ENCODE results near the gene TCF4. TPM values are rescaled to one million over a fixed set of nuclear protein-coding genes. Genes with fewer than 3 reads are reported as not detected.
A peak's percentile ranks its signal among the peaks of the same experiment; 100 is the strongest.

Gene TCF4
- polyA plus RNA-seq, 1 of the 3 experiments (the other 2 are of a cell fraction), result 39.1 TPM

DNA sequence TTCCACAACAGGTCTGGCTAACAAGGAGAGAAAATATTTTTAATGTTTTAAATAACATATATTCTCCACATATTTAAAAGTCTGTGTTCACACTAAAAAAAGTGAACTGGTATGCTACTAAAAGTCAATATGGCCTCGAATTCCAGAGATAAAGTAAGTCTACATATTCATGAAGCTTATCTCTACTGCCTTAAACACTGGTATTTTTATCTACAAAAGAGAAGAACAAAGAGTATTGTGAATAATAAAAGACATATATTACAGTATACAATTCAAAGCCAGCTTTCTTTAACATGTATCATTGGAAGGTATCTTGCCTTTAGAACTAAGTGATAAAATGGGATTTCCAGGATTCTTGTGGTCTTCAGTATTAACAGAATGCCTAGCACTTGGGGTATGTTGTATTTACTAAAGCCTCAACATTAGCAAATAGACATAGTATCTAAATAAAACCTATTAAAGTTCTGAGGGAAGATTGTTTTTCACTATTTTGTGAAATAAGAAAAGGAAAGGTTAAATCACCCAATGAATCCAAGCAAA, 325.9 kb downstream of the TCF4 start:
- WGBS (ENCODE audit: low lambda C conversion rate), result 83% methylated on average over 1 of the region's 1 CpG
- Histone ChIP-seq H3K9me2 (no peaks in the 10 kb centered on the region), H3K27me3 (ENCODE audit: insufficient read depth) (no peaks in the 10 kb centered on the region), H2AFZ (ENCODE audit: low read depth) (no peak overlapping the region), H3K9ac (no peak overlapping the region), H3K27ac (ENCODE audit: low read depth in 2 of 2, low read length in 1 of 2) (peak overlapping the region in 1 of 2 experiments; percentile 58; a peak in 2 of 4 replicates), H3K4me1 (ENCODE audit: control insufficient read depth in 1 of 2, insufficient read depth in 2 of 2, low read depth in 1 of 2, low read length in 1 of 2) (peaks cover 24 to 29% of the 10 kb centered on the region in 2 experiments; a peak in 3 of 4 replicates), H3K36me3 (replicated peaks in 1 of 2; ENCODE audit: control insufficient read depth in 1 of 2, insufficient read depth in 2 of 2, low read length in 1 of 2) (peaks cover 69 to 90% of the 10 kb centered on the region in 2 experiments), H3K79me2 (ENCODE audit: insufficient read depth) (peaks cover 47% of the 10 kb centered on the region), H3F3A (replicated peaks; ENCODE audit: insufficient read depth) (peaks cover 35% of the 10 kb centered on the region), H3K9me3 (no peaks in the 10 kb centered on the region), H3K4me2 (no peak overlapping the region), H4K20me1 (ENCODE audit: insufficient read depth) (no peaks in the 10 kb centered on the region), H3K4me3 (ENCODE audit: low read depth in 2 of 2, low read length in 1 of 2) (no peak overlapping the region)
- POLR2A ChIA-PET, result no interaction called here
- no peak for TF ChIP-seq POLR2AphosphoS5 (IDR thresholded peaks at IDR 0.05; ENCODE audit: low read depth, low read length)
- no peak for TF ChIP-seq EP300 (IDR thresholded peaks at IDR 0.05; ENCODE audit: borderline replicate concordance in 1 of 2, low read depth in 1 of 2, low read length in 1 of 2)
- no peak for TF ChIP-seq JUND (IDR thresholded peaks at IDR 0.05)
- TF ChIP-seq RCOR1 (IDR thresholded peaks at IDR 0.05; ENCODE audit: low read length), result no peak
- TF ChIP-seq SMC3 (IDR thresholded peaks at IDR 0.05; ENCODE audit: low read depth, low read length), result no peak
- no peak for TF ChIP-seq GATA2 (CRISPR knock-in tag; IDR thresholded peaks at IDR 0.05)
- TF ChIP-seq MEF2A (IDR thresholded peaks at IDR 0.05; ENCODE audit: borderline replicate concordance, low read depth), result no peak
- TF ChIP-seq MAX (IDR thresholded peaks at IDR 0.05; ENCODE audit: low read depth), result no peak
- TF ChIP-seq FOXJ3 (CRISPR knock-in tag; IDR thresholded peaks at IDR 0.05), result no peak
- no peak for TF ChIP-seq CTCF (IDR thresholded peaks at IDR 0.05)
- no peak for TF ChIP-seq NRF1 (IDR thresholded peaks at IDR 0.05; ENCODE audit: low read depth, low read length)
- TF ChIP-seq ZBTB33 (IDR thresholded peaks at IDR 0.05; ENCODE audit: borderline replicate concordance, low read depth), result no peak
- TF ChIP-seq NFIC (IDR thresholded peaks at IDR 0.05; ENCODE audit: borderline replicate concordance), result no peak
- CTCF ChIA-PET, result interaction anchor here (2.3 to 2.8 kb wide), 2 partner anchors 12 to 27 kb away, joined by 9 read pairs; no protein-coding TSS in a partner anchor
- DNase-seq, result no peak

- H3K9ac ChIP-seq, result no peak overlapping the region
- peak overlapping the region in 1 of 2 experiments; percentile 58; a peak in 2 of 4 replicates for H3K27ac ChIP-seq (ENCODE audit: low read depth in 2 of 2, low read length in 1 of 2)
- WGBS (ENCODE audit: low lambda C conversion rate), result 93% methylated on average over 4 of the region's 4 CpGs
- H3K9me3 ChIP-seq, result no peaks in the 10 kb centered on the region
- CTCF ChIA-PET, result interaction anchor here (1.5 to 2.8 kb wide), 3 partner anchors 13 to 27 kb away, joined by 3 to 9 read pairs (median 9); no protein-coding TSS in a partner anchor
- H3K27me3 ChIP-seq (ENCODE audit: insufficient read depth), result no peaks in the 10 kb centered on the region
- peaks cover 64 to 90% of the 10 kb centered on the region in 2 experiments for H3K36me3 ChIP-seq (replicated peaks in 1 of 2; ENCODE audit: control insufficient read depth in 1 of 2, insufficient read depth in 2 of 2, low read length in 1 of 2)
- peaks cover 23 to 30% of the 10 kb centered on the region in 2 experiments; a peak in 3 of 4 replicates for H3K4me1 ChIP-seq (ENCODE audit: control insufficient read depth in 1 of 2, insufficient read depth in 2 of 2, low read depth in 1 of 2, low read length in 1 of 2)
- no peaks in the 10 kb centered on the region for H4K20me1 ChIP-seq (ENCODE audit: insufficient read depth)
- H3F3A ChIP-seq (replicated peaks; ENCODE audit: insufficient read depth), result peaks cover 43% of the 10 kb centered on the region
- H3K4me3 ChIP-seq (ENCODE audit: low read depth in 2 of 2, low read length in 1 of 2), result no peak overlapping the region
- peaks cover 40% of the 10 kb centered on the region for H3K79me2 ChIP-seq (ENCODE audit: insufficient read depth)
- POLR2A ChIA-PET, result interaction anchor here (0.6 kb wide), 1 partner anchor 58 kb away, joined by 5 read pairs; no protein-coding TSS in a partner anchor
- H2AFZ ChIP-seq (ENCODE audit: low read depth), result no peak overlapping the region
- H3K4me2 ChIP-seq, result no peak overlapping the region
- H3K9me2 ChIP-seq, result no peaks in the 10 kb centered on the region
- no peak for DNase-seq
- no peak for TF ChIP-seq JUND (IDR thresholded peaks at IDR 0.05)
- TF ChIP-seq CHD2 (IDR thresholded peaks at IDR 0.05; ENCODE audit: low read length, partially characterized antibody), result no peak
- no peak for TF ChIP-seq USF2 (IDR thresholded peaks at IDR 0.05; ENCODE audit: borderline replicate concordance, low read depth, low read length)
- no peak for TF ChIP-seq MEF2A (IDR thresholded peaks at IDR 0.05; ENCODE audit: borderline replicate concordance, low read depth)
- no peak for TF ChIP-seq EZH2phosphoT487 (IDR thresholded peaks at IDR 0.05; ENCODE audit: borderline replicate concordance, low read depth)
- no peak for TF ChIP-seq REST (IDR thresholded peaks at IDR 0.05; ENCODE audit: low read depth, low read length)
- no peak for TF ChIP-seq MXI1 (IDR thresholded peaks at IDR 0.05; ENCODE audit: low read depth, low read length)
These were observed 326.7 kb downstream of the TCF4 start for GRCh38 chr18:55261253-55261652.
